MCF 10A (cell line): ENCODE measurements around the gene SLX4IP. TPM values are rescaled to one million over a fixed set of nuclear protein-coding genes. Genes with fewer than 3 reads are reported as not detected.
A peak's percentile ranks its signal among the peaks of the same experiment; 100 is the strongest.

Source experiments
- BruUV-seq: library from RNA; stranded (reverse); fragments of 400-500 nt; replicated peaks from 2 replicates; lab custom pipeline; 2021; lab: Mats Ljungman, UMichigan
- CTCF ChIA-PET: fragments of 300-600 bp; sonication (Branson Sonifier 250); formaldehyde crosslinking; extraction: SDS; loops from one replicate; lab custom pipeline; 2021; ENCODE audit warnings: antibody characterized with exemption, inconsistent platforms; lab: Yijun Ruan, JAX
- POLR2A ChIA-PET: fragments of 300-600, 350-650 bp; sonication (Branson Sonifier 250); formaldehyde crosslinking; extraction: SDS; loops from one replicate; lab custom pipeline; 2020; ENCODE audit warnings: antibody characterized with exemption, inconsistent platforms; lab: Yijun Ruan, JAX
- DNase-seq: peaks from one replicate; pipeline ENCODE4 v3.0.0-alpha.2; 2018; ENCODE audit not compliant: unreplicated experiment
- H3K27ac Mint-ChIP-seq: one replicate; pipeline ENCODE4 v1.8.0; 2022; ENCODE audit warnings: mild to moderate bottlenecking, low read depth, mixed read lengths; ENCODE audit not compliant: unreplicated experiment
- H3K27me3 Mint-ChIP-seq: one replicate; pipeline ENCODE4 v1.8.0; 2022; ENCODE audit warnings: mixed read lengths; ENCODE audit not compliant: insufficient read depth, unreplicated experiment
- H3K36me3 Mint-ChIP-seq: one replicate; pipeline ENCODE4 v1.8.0; 2022; ENCODE audit warnings: mild to moderate bottlenecking, moderate library complexity, mixed read lengths; ENCODE audit not compliant: insufficient read depth, unreplicated experiment
- H3K4me1 Mint-ChIP-seq: one replicate; pipeline ENCODE4 v1.8.0; 2022; ENCODE audit warnings: mixed read lengths; ENCODE audit not compliant: insufficient read depth, unreplicated experiment
- H3K4me3 Mint-ChIP-seq: one replicate; pipeline ENCODE4 v1.8.0; 2022; ENCODE audit warnings: mild to moderate bottlenecking, moderate library complexity, mixed read lengths; ENCODE audit not compliant: unreplicated experiment
- H3K9me3 Mint-ChIP-seq: one replicate; pipeline ENCODE4 v1.8.0; 2022; ENCODE audit warnings: mixed read lengths; ENCODE audit not compliant: unreplicated experiment
- CTCF ChIP-seq: fragments of 200-600 bp; IDR thresholded peaks from one replicate; pipeline ENCODE4 v1.8.0; 2022; ENCODE audit warnings: antibody characterized with exemption, mild to moderate bottlenecking; ENCODE audit not compliant: unreplicated experiment
- intact Hi-C: fragments of 100-400 bp; cut with micrococcal nuclease; formaldehyde crosslinking; loops from 2 replicates; pipeline ENCODE4 v1.14.1; 2022
- total RNA-seq: library from RNA; stranded (reverse); gene quantifications from 2 replicates; pipeline ENCODE4 v1.2.3, GENCODE V29; 2022

The SLX4IP gene
- total RNA-seq, 1 experiment from 2014 or later, result 11.2 TPM

DNA sequence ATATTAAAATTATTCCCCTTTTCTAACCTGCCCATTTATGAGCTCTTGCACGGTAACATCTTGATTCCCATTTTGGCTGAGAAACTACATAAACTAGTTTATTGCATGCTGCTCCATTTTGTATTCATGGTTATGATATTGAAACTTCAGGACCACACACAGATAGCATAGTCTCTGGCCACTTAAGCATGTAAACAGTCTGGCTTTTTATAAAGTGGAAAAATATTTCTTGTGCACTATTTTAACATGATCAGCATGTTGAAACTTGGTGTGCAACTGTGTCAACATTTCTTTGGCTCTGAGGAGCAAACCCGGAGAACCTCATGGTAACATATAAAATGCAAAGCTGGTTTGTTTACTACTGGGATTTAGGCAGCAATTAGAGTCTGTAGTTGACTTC is 70.7 kb downstream of the SLX4IP start:
- intact Hi-C loops, result loop anchor here (2.0 kb wide), 1 partner anchor 71 kb away; the partner anchor contains the start of genes MKKS and SLX4IP
- Mint-ChIP-seq H3K27ac (peak overlapping the region; percentile 89), H3K9me3 (no peaks in the 10 kb centered on the region), H3K27me3 (no peaks in the 10 kb centered on the region), H3K4me1 (peaks cover 68% of the 10 kb centered on the region), H3K4me3 (peak overlapping the region; percentile 52), H3K36me3 (no peaks in the 10 kb centered on the region)
- ChIA-PET CTCF (interaction anchor here (0.6 to 2.3 kb wide), 15 partner anchors 10 to 1743 kb away, joined by 3 to 12 read pairs (median 6); partner anchors contain the start of genes MKKS and SLX4IP), POLR2A (interaction anchor here (0.8 to 4.8 kb wide), 27 partner anchors 8 to 169 kb away, joined by 3 to 135 read pairs (median 7); partner anchors contain the start of genes JAG1, MKKS and SLX4IP)
- peak; percentile 26 for DNase-seq
- BruUV-seq, result no TSS peak
- TF ChIP-seq CTCF, result no peak

- POLR2A ChIA-PET, result interaction anchor here (0.6 to 4.8 kb wide), 6 partner anchors 9 to 1753 kb away, joined by 3 to 135 read pairs (median 10); partner anchors contain the start of genes MKKS and SLX4IP
- Mint-ChIP-seq H3K4me3 (no peak overlapping the region), H3K27ac (peak overlapping the region; percentile 89), H3K9me3 (no peaks in the 10 kb centered on the region), H3K27me3 (no peaks in the 10 kb centered on the region), H3K4me1 (peaks cover 73% of the 10 kb centered on the region), H3K36me3 (no peaks in the 10 kb centered on the region)
- TF ChIP-seq CTCF, result no peak
- CTCF ChIA-PET, result interaction anchor here (0.8 to 1.1 kb wide), 3 partner anchors 28 to 71 kb away, joined by 3 read pairs; no protein-coding TSS in a partner anchor
- intact Hi-C loops, result no loop called here
- no TSS peak for BruUV-seq
- no peak for DNase-seq
These were observed 71.9 kb downstream of the SLX4IP start for GRCh38 chr20:10507052-10507451.

DNA sequence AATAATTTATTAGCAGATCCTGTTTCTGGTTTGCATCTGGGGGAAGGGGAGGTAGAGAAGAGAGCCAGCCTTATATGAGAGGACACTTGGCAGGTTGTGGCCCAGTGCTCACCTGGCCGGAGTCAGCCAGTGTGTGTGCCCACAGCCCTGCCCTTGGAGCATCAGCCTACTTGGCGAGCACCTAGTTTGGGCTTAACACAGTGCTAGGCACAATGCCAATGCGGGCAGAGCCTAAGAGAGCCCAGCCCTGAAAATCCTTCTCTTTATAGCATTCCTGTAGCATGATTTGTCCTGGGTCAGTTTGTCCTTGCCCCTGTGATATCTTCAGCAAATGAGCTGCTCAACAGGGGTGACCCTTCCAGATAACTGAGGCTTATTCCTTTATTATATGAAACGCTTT is 73.0 kb downstream of the SLX4IP start:
- intact Hi-C loops, result no loop called here
- no peak for TF ChIP-seq CTCF
- no TSS peak for BruUV-seq
- Mint-ChIP-seq H3K27ac (peak overlapping the region; percentile 84), H3K4me1 (peaks cover 69% of the 10 kb centered on the region), H3K27me3 (no peaks in the 10 kb centered on the region), H3K9me3 (no peaks in the 10 kb centered on the region), H3K4me3 (peak overlapping the region; percentile 41), H3K36me3 (no peaks in the 10 kb centered on the region)
- peak; percentile 76 for DNase-seq
- CTCF ChIA-PET, result interaction anchor here (0.6 to 1.6 kb wide), 4 partner anchors 27 to 163 kb away, joined by 3 to 4 read pairs (median 4); no protein-coding TSS in a partner anchor
- POLR2A ChIA-PET, result interaction anchor here (0.6 to 9.2 kb wide), 10 partner anchors 12 to 163 kb away, joined by 3 to 117 read pairs (median 6); partner anchors contain the start of genes MKKS and SLX4IP

DNA sequence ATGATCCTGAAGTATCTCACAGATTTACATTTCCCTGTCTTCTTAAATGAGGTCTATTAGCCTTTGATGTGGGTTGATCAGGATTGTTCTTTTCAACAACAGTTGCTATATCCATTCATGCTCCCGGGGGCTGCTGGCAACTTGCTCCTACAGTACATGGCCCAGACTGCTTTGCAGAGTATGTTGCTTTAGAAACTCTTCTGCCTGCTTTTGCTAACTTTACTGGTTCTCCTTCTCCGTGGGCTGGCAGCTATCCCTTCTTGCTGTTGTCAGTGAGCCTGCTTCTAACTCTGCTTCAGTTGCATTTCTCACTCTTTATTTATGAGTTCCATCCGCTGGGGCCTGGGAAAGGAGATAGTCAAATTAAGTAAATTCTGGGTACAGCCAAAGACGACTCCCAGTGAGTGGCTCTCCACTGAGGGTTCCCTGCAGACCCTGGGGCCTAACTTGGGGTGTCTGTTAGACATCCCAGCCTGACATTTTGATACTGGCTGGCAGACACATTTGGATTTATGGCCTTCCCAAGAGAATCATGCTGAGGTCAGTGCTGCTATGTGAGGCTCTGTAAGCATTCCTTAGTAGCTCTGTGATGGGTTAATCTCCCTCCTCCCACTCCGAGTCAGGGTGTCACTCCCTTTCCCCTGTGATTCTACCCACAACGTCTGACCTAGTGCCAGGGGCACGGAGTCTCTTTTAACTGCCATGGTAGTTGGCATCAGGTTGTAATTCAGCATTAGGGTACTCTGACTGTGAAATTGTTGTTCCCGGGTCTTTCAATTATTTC is 73.6 kb downstream of the SLX4IP start:
- H3K36me3 Mint-ChIP-seq, result no peaks in the 10 kb centered on the region
- no peak for TF ChIP-seq CTCF
- POLR2A ChIA-PET, result interaction anchor here (0.6 to 9.2 kb wide), 16 partner anchors 13 to 821 kb away, joined by 3 to 117 read pairs (median 4); partner anchors contain the start of genes MKKS and SLX4IP
- BruUV-seq, result no TSS peak
- no peaks in the 10 kb centered on the region for H3K27me3 Mint-ChIP-seq
- peak overlapping the region; percentile 41 for H3K4me3 Mint-ChIP-seq
- intact Hi-C loops, result no loop called here
- H3K9me3 Mint-ChIP-seq, result no peaks in the 10 kb centered on the region
- CTCF ChIA-PET, result interaction anchor here (0.6 to 1.6 kb wide), 4 partner anchors 27 to 163 kb away, joined by 3 to 4 read pairs (median 4); no protein-coding TSS in a partner anchor
- H3K4me1 Mint-ChIP-seq, result peaks cover 65% of the 10 kb centered on the region
- no peak for DNase-seq
- peak overlapping the region; percentile 84 for H3K27ac Mint-ChIP-seq
